GM18519 (cell line): ENCODE measurements around the gene UBE2E1.
"Not testable (repeated sequence)": the region's sequence is repeated elsewhere in the genome, so short reads cannot be mapped to it uniquely, and the experiment has no call there.

Source experiments
- ATAC-seq: cut with Tn5 transposase; IDR thresholded peaks from one replicate; pipeline ENCODE4 v1.9.1; 2021; ENCODE audit warnings: mild to moderate bottlenecking, moderate library complexity; ENCODE audit not compliant: unreplicated experiment, low FRiP score

UBE2E1 gene

GRCh38 chr3:23837691-23838090 is 31.9 kb downstream of the UBE2E1 start:
- ATAC-seq, result no peak

GRCh38 chr3:23840521-23840920 is 34.8 kb downstream of the UBE2E1 start:
- ATAC-seq, result no peak

- no peak for ATAC-seq
Measured at GRCh38 chr3:23843869-23844268, 38.1 kb downstream of the UBE2E1 start.

GRCh38 chr3:23845326-23846216 is 39.8 kb downstream of the UBE2E1 start:
- ATAC-seq, result no peak

GRCh38 chr3:23849462-23849861 is 43.7 kb downstream of the UBE2E1 start:
- not testable (repeated sequence) for ATAC-seq

GRCh38 chr3:23856286-23856685 is 50.5 kb downstream of the UBE2E1 start:
- no peak for ATAC-seq

- no peak for ATAC-seq
Measured at GRCh38 chr3:23859012-23859743, 53.4 kb downstream of the UBE2E1 start.

- ATAC-seq, result no peak
Measured at GRCh38 chr3:23859839-23860382, 54.2 kb downstream of the UBE2E1 start.

GRCh38 chr3:23861689-23862088 is 55.9 kb downstream of the UBE2E1 start:
- no peak for ATAC-seq

- no peak for ATAC-seq
Measured at GRCh38 chr3:23863060-23863459, 57.3 kb downstream of the UBE2E1 start.

GRCh38 chr3:23864931-23865330 is 59.2 kb downstream of the UBE2E1 start:
- no peak for ATAC-seq

- peak; percentile 75 for ATAC-seq
Measured at GRCh38 chr3:23865595-23866396, 60.0 kb downstream of the UBE2E1 start.

- ATAC-seq, result no peak
Measured at GRCh38 chr3:23867400-23867799, 61.6 kb downstream of the UBE2E1 start.

- no peak for ATAC-seq
Measured at GRCh38 chr3:23867838-23868237, 62.1 kb downstream of the UBE2E1 start.

- ATAC-seq, result no peak
Measured at GRCh38 chr3:23869977-23870662, 64.4 kb downstream of the UBE2E1 start.

- ATAC-seq, result not testable (repeated sequence)
Measured at GRCh38 chr3:23870663-23871043, 64.9 kb downstream of the UBE2E1 start.

GRCh38 chr3:23871361-23871760 is 65.6 kb downstream of the UBE2E1 start:
- ATAC-seq, result not testable (repeated sequence)

- ATAC-seq, result no peak
Measured at GRCh38 chr3:23872330-23872729, 66.6 kb downstream of the UBE2E1 start.

- no peak for ATAC-seq
Measured at GRCh38 chr3:23873941-23874340, 68.2 kb downstream of the UBE2E1 start.
